Measurements from ENCODE around the gene ZNF23. TPM values are rescaled to one million over a fixed set of nuclear protein-coding genes. Genes with fewer than 3 reads are reported as not detected.
"Not testable (repeated sequence)": the region's sequence is repeated elsewhere in the genome, so short reads cannot be mapped to it uniquely, and the experiment has no call there.

Gene ZNF23
- 1 to 10 TPM; 2.8 to 4.8 TPM for total RNA-seq

DNA sequence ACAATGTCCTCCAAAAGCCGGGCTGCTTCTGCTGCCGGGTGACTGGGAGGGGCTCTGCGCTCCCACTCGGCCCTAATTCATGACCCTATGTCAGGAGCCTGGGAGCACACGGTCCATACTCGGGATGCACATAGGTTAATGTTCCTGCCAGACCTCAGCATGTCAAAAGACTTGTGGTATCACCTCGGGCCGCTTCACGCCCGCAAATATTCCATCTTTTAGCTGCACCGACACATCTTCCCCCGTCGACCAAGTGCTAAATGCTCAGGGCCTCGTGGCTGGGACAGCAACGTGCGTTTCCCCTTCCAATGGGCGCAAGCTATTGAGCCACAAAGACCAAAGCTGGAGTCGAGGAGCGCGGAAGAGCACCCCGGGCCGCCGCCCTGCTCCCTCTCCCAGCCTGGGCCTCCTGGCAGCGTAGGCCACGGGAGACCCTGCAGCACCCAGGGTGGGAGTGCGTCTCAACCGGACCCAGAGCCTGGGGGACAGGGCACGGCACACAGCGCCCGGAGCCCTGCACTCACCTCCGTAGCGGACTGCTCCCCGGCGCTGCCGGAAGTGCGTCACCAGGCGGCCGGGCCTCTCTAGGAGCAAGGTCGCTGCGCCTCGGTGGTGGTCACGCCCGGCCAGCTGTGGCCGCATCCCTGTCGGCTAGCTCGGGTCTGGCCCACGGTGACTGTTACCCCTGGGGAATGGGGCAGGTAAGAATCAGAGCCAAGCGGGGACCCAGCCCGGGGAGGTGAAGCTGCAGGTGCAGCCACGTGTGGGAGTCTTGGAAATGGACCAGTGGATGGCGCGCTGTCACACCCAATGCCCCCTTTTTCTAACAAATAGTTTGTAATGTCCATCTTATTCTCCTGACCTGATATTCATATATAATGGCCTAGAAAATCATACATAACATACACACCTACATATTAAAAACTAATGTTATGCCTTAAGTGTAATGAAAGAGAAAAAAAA lies at the start of gene ZNF23:
TSS of gene ZNF23 (minus strand) at position 562 of the 963 bp plus-strand sequence. CDS start 5,451 bp downstream, outside the sequence.
- Histone ChIP-seq H3K9me3 (no peaks in the 10 kb centered on the region), H3K4me1 (peaks cover 0 to 23% of the 10 kb centered on the region in 2 donors), H3K27me3 (no peaks in the 10 kb centered on the region), H3K36me3 (no peaks in the 10 kb centered on the region), H3K4me3 (peak within 1 kb of the TSS; percentile 86 to 87), H3K27ac (peak within 1 kb of the TSS; percentile 85 to 86)
- peak; percentile 87 for DNase-seq (ENCODE audit: low spot score)
- TF ChIP-seq, protein P1, sequence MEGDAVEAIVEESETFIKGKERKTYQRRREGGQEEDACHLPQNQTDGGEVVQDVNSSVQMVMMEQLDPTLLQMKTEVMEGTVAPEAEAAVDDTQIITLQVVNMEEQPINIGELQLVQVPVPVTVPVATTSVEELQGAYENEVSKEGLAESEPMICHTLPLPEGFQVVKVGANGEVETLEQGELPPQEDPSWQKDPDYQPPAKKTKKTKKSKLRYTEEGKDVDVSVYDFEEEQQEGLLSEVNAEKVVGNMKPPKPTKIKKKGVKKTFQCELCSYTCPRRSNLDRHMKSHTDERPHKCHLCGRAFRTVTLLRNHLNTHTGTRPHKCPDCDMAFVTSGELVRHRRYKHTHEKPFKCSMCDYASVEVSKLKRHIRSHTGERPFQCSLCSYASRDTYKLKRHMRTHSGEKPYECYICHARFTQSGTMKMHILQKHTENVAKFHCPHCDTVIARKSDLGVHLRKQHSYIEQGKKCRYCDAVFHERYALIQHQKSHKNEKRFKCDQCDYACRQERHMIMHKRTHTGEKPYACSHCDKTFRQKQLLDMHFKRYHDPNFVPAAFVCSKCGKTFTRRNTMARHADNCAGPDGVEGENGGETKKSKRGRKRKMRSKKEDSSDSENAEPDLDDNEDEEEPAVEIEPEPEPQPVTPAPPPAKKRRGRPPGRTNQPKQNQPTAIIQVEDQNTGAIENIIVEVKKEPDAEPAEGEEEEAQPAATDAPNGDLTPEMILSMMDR (IDR thresholded peaks at IDR 0.05): peak in 1 of 2 donors; percentile 46

DNA sequence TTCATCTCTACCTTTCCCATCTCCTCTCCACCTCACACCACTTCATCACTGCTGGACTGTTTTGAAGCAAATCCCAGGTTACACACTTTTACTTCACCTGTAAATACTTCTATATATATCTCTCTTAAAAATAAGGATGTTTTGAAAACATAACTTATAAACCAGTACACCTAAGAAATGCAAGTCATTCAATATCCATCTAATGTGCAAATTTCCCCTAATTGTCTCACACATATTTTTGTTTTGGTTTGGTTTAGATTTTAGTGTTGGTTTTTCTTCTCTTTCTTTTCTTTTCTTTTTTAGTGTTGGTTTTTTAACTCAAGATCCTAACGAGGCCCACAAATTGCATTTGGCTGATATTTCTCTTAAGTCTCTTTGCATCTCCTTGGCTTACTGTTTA lies 45.0 kb upstream of the ZNF23 start:
- Histone ChIP-seq H3K9me3 (no peaks in the 10 kb centered on the region), H3K36me3 (no peaks in the 10 kb centered on the region), H3K4me3 (no peak overlapping the region), H3K4me1 (no peaks in the 10 kb centered on the region), H3K27ac (no peak overlapping the region), H3K27me3 (no peaks in the 10 kb centered on the region)
- no peak for DNase-seq (ENCODE audit: low spot score)
- TF ChIP-seq, protein P1 (IDR thresholded peaks at IDR 0.05): no peak

DNA sequence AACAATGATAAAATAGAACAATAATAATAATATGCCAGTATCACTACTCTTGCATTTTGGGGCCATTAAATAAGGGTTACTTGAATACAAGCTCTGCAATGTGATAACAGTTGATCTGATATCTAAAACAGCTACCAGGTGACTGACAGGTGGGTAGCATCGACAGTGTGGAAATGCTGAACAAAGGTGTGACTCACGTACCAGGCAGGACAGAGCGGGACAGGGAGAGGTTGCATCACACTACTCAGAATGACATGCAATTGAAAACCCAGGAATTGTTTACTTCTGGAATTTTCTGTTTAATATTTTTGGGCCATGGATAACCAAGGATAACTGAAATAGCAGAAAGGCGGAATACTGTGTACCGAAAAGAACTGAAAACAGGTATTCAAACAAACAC lies 42.9 kb upstream of the ZNF23 start:
- Histone ChIP-seq H3K36me3 (no peaks in the 10 kb centered on the region), H3K4me1 (no peaks in the 10 kb centered on the region), H3K27me3 (no peaks in the 10 kb centered on the region), H3K9me3 (no peaks in the 10 kb centered on the region), H3K27ac (no peak overlapping the region), H3K4me3 (no peak overlapping the region)
- DNase-seq (ENCODE audit: low spot score): no peak
- TF ChIP-seq, protein P1 (IDR thresholded peaks at IDR 0.05): no peak

DNA sequence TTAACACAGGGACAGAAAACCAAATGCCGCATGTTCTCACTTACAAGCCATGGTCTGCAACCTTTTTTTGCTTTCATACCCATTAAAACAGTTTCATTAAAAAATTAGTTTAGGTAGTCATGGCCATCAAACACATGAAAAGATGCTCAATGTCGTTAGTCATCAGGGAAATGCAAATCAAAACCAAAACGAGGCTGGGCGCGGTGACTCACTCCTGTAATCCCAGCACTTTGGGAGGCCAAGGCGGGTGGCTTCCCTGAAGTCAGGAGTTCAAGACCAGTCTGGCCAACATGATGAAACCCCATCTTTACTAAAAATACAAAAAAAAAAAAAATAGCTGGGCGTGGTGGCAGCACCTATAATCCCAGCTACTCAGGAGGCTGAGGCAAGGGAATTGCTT lies 42.0 kb upstream of the ZNF23 start:
- not testable (repeated sequence) for DNase-seq (ENCODE audit: low spot score); H3K36me3 ChIP-seq; H3K27me3 ChIP-seq; H3K4me3 ChIP-seq; H3K4me1 ChIP-seq; H3K27ac ChIP-seq; H3K9me3 ChIP-seq

DNA sequence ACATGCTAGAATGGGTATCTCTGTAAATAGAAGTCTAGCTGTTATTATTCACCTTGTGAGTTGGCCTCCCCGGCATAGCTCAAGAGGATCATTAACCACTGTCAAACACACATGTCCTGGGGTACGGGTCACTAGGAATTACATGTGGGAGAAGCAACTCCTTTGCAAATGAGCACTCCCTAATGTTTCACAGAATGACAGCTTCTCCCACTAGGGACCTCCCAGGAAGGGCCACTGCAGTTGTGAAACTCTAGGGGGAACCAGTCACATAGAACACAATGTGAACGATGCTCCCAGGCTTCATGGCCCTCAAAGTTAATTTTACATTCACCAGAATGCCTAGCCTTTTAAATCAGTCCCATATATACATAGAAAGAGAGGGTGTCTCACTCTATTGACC lies 39.5 kb upstream of the ZNF23 start:
- TF ChIP-seq, protein P1 (IDR thresholded peaks at IDR 0.05): no peak
- Histone ChIP-seq H3K27ac (no peak overlapping the region), H3K27me3 (no peaks in the 10 kb centered on the region), H3K36me3 (no peaks in the 10 kb centered on the region), H3K9me3 (no peaks in the 10 kb centered on the region), H3K4me3 (no peak overlapping the region), H3K4me1 (no peaks in the 10 kb centered on the region)
- no peak for DNase-seq (ENCODE audit: low spot score)

DNA sequence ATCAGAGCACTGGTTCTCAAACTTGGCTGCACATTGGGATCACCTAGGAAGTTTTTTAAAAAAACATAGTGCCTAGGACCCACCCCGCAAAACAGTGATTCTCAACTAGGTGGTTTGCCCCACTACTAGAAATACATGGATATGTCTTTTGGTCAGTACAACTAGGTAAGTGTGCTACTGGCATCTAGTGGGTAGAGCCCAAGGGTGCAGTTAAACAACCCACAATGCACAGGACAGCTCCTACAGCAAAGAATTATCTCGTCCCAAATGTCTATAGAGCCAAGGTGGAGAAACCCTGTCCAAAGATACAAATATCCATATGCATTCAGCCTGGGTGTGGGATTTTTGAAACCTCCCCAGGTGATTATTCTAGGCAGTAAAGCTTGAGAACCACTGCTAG lies 38.9 kb upstream of the ZNF23 start:
- no peak for DNase-seq (ENCODE audit: low spot score)
- Histone ChIP-seq H3K9me3 (no peaks in the 10 kb centered on the region), H3K36me3 (no peaks in the 10 kb centered on the region), H3K27ac (no peak overlapping the region), H3K27me3 (no peaks in the 10 kb centered on the region), H3K4me3 (no peak overlapping the region), H3K4me1 (no peaks in the 10 kb centered on the region)
- TF ChIP-seq, protein P1 (IDR thresholded peaks at IDR 0.05): no peak

All from right atrium auricular region (tissue), 2 donors.